Stimulated activated CD4-positive, alpha-beta T cell treated with anti-CD3 and anti-CD28 coated beads, Interleukin-4, amount 100 ng/mL, for 24 hours (primary cell): Measurements from ENCODE around the gene FRRS1L.
"Not testable (repeated sequence)": the region's sequence is repeated elsewhere in the genome, so short reads cannot be mapped to it uniquely, and the experiment has no call there.

Experiments
- DNase-seq: peaks from one replicate; pipeline ENCODE4 v3.0.0-alpha.2; 2020

The FRRS1L gene

GRCh38 chr9:109126671-109127070, 40.4 kb downstream of the FRRS1L start:
- DNase-seq = not testable (repeated sequence)

DNA sequence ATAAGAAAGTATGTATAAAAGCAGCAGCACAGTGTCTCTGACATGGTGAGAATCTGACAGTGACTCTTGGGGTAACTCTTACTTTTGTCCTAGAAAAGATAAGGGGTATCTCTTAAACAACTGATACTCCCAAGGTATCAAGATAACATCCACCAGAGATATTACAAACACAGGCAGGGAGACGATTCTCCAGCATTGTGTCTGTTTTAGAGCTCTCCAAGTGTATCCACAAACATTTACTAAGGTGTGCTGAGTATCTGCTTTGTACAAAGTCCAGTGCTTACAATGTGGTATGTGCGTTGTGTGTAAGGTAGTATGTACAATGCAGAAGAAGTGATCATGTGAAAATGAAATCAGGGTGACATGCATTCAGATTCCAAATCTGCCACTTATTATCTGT, 42.9 kb downstream of the FRRS1L start:
- no peak for DNase-seq

- no peak for DNase-seq
Measured at GRCh38 chr9:109122726-109123621, 44.1 kb downstream of the FRRS1L start.

DNA sequence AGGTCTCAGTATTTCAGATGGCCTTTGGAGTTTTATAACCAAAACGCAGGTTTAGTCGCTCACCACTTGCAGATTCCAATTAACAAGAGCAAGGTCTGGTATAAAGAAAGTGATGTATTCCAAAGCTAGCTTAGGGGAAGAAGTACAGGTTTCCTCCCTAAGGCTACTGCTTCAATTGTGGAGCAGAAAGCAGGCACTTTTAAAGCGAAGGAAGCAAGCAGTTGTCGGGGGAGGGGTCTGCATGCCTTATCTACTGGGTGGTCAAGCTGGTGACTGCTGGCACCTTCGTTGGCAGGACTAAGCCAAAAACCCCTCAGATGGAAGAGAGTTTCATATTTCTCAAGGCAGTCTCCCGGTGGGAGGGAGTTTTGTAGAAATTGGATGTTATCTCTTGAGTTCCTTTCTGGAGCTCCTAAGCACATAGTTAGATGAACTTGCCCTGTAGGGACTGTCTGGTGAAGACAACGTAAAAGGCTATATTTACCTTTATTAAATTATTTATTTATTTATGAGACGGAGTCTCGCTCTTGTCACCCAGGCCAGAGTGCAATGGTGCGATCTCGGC, 45.7 kb downstream of the FRRS1L start:
- DNase-seq = no peak

GRCh38 chr9:109120204-109120789, 46.8 kb downstream of the FRRS1L start:
- no peak for DNase-seq

GRCh38 chr9:109119439-109120203, 47.4 kb downstream of the FRRS1L start, which contains the start of gene TMEM245:
Gene TMEM245 (minus strand): TSS chr9:109119947. CDS start chr9:109119913, 34 bp downstream.
- peak; percentile 96 for DNase-seq

GRCh38 chr9:109118808-109119438, 48.1 kb downstream of the FRRS1L start:
- no peak for DNase-seq

- peak; percentile 67 for DNase-seq
Measured at GRCh38 chr9:109117856-109118807, 48.9 kb downstream of the FRRS1L start.

- DNase-seq = no peak
Measured at GRCh38 chr9:109115931-109116526, 51.0 kb downstream of the FRRS1L start.

- no peak for DNase-seq
Measured at GRCh38 chr9:109114670-109115069, 52.4 kb downstream of the FRRS1L start.

- no peak for DNase-seq
Measured at GRCh38 chr9:109113892-109114609, 53.0 kb downstream of the FRRS1L start.

DNA sequence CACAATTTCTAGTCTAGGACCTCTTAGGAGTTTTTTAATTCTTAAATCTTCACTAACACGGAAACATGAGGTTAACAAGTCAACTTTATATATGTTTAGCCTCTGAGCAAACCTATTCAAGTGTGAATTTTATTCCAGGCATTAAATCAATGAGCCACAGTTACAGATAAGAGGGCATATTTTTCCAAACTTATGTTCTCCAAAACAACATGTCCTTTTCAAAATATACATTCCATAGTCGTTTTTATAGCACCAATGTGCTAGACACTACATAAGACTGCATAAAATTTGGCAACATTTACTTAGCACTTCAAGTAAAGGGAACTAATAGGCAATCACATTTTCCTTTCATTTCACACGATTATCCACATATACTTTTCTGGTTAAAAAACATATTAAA, 53.8 kb downstream of the FRRS1L start:
- DNase-seq = no peak

- no peak for DNase-seq
Measured at GRCh38 chr9:109110329-109111021, 56.6 kb downstream of the FRRS1L start.

- DNase-seq = no peak
Measured at GRCh38 chr9:109109967-109110328, 57.1 kb downstream of the FRRS1L start.

DNA sequence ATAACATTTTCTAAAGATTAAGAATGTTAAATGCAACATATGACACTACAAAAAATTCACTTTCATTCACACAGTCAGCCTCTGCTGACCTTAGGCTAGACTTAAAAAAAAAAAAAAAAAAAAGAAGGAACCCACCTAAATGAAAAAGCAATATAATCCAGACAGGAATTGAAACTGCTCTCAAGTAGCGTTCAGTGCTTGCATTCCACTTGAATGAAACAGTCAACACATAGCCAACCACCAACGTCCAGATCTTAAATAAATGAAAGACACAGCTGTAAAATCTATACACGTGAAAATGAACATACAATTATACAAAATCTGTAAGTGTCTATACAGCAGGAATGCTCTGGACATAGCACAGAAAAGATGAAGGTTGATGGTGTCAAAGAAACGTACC, 58.7 kb downstream of the FRRS1L start:
- DNase-seq = no peak

DNA sequence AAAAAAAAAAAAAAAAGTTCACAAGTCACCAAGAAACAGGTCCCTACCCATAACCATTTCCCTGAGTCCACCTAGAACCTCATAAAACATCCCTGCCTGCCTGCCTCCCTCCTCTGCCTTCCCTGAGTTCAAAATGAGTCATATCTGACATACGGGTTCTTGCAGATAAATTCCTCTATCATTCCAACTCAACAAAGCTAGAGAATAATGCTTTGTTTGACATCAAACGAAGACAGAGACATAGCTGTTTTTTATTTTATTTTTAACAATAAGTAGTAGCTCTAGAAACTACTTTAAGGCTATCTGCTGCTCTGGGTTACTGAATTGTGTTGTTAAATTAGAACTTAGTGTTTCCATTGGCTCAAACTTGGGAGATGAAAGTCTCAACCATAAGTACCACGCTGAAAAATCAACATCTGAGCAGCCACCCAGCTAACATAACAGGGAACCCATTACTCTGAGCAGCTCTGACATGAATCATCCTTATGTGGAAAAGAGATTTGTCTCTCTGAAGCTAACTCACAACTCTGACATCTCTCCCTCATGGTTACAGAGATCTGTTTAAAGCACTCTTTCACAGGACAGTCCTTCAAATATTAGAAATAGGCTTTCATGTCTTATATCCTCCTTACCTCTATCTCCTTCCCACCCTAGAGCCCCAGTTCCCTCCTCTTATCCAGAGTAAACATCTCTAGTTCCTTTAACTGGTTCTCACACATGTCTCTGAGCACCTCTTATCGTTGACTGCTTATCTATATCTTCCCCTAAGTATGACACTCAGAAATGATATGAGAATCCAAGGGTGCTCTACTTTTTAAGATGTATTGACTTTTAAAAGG, 59.4 kb downstream of the FRRS1L start:
- no peak for DNase-seq

DNA sequence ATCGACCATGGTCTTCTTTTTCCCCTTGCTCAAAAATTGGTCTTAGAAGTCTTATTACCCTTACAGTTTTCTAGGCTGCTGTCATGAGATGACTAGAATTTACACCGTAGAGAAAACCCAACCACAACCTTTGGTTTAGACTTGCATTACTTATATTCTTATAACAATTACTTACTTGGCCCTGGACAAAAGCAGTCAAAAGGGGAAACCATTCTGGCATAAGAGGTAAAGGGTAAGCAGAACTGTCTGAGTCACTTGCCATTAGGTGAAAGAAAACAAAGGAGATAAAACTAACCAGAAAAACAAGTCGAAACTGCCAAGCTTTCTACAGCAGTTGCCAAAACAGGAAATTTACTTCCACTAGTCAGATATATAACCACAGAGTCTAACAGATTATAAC, 65.2 kb downstream of the FRRS1L start:
- no peak for DNase-seq

DNA sequence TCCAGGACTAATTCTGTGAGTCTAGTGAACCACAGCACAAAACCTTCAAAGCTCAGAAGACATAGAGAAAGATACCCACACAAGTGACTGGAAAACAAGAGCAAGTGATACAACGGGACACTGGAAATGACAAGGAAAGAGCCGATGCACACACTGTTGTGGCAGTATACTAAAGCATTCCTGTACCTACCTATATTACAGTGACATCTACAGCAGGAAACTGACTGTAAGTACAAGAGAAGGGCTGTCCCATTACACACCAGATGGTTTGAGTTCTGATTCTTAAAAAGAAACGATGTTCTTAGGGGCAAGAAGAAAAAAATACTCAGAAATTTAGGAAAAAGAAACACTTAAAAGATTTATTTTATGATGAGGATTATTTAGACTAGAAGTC, 65.8 kb downstream of the FRRS1L start:
- no peak for DNase-seq
